HCT116 (cell line): ENCODE measurements around the gene ATRN. TPM values are rescaled to one million over a fixed set of nuclear protein-coding genes. Genes with fewer than 3 reads are reported as not detected.

Experiments used
- ATAC-seq: fragments of 200-7000 bp; cut with Tn5 transposase; 2 replicates; pipeline ENCODE4 v1.9.1; 2020; ENCODE audit warnings: mild to moderate bottlenecking, moderate library complexity
- BruUV-seq: library from RNA; stranded (reverse); fragments of 400-500 nt; replicated peaks from 2 replicates; lab custom pipeline; 2021; lab: Mats Ljungman, UMichigan
- CTCF ChIA-PET: fragments of 300-600 bp; sonication (Branson Sonifier 250); formaldehyde crosslinking; loops from one replicate; lab custom pipeline; 2021; ENCODE audit warnings: antibody characterized with exemption; lab: Charles Lee
- POLR2A ChIA-PET: fragments of 300-600, 350-600 bp; sonication (Branson Sonifier 250); formaldehyde crosslinking; loops from one replicate; lab custom pipeline; 2021; ENCODE audit warnings: antibody characterized with exemption; lab: Charles Lee
- RAD21 ChIA-PET, 2 experiments: fragments of 300-600 bp; sonication (Branson Sonifier 250); formaldehyde crosslinking; loops; one replicate each; lab custom pipeline; 2023; ENCODE audit warnings: low total read pairs in 2 of 2; ENCODE audit not compliant: uncharacterized antibody in 2 of 2, unreplicated experiment in 2 of 2, low non-redundant PET in 1 of 2; lab: Charles Lee
- DNase-seq: peaks from one replicate; pipeline ENCODE4 v3.0.0-alpha.2; 2010; ENCODE audit warnings: low read depth, low spot score
- H2AFZ ChIP-seq: fragments of 200-600 bp; shearing (Covaris generic), sonication (generic); 2 replicates; pipeline ENCODE4 v1.6.1; 2017; ENCODE audit warnings: low read depth, mixed run types, mixed read lengths, antibody characterized with exemption, low read length; ENCODE audit not compliant: poor library complexity, severe bottlenecking
- H3K27ac ChIP-seq: 2 replicates; pipeline ENCODE4 v1.5.1; 2012; ENCODE audit warnings: low read depth, low read length
- H3K27me3 ChIP-seq: fragments of 200-600 bp; sonication (generic); 2 replicates; pipeline ENCODE4 v1.6.1; 2016; ENCODE audit warnings: mixed run types, low read length, mixed read lengths; ENCODE audit not compliant: insufficient read depth
- H3K36me3 ChIP-seq, 2 experiments: fragments of 200-500 bp in 1 of 2; fragments of 200-600 bp in 1 of 2; sonication (Bioruptor generic) in 1 of 2; sonication (generic) in 1 of 2; 2 replicates each; pipeline versions ENCODE4 v1.5.1 to v1.6.1; 2014 to 2016; ENCODE audit warnings: low read length in 2 of 2, inconsistent platforms in 1 of 2, mixed read lengths in 1 of 2, mixed run types in 1 of 2; ENCODE audit not compliant: insufficient read depth in 2 of 2, control insufficient read depth in 1 of 2
- H3K4me1 ChIP-seq, 2 experiments: fragments of 200-600 bp in 1 of 2; sonication (generic) in 1 of 2; 2 replicates each; pipeline versions ENCODE4 v1.5.1 to v1.6.1; 2012 to 2017; ENCODE audit warnings: low read length in 2 of 2, inconsistent platforms in 1 of 2, mild to moderate bottlenecking in 1 of 2, mixed read lengths in 1 of 2, mixed run types in 1 of 2, moderate library complexity in 1 of 2; ENCODE audit not compliant: insufficient read depth in 2 of 2, control insufficient read depth in 1 of 2
- H3K4me2 ChIP-seq: fragments of 200-600 bp; sonication (generic); 2 replicates; pipeline ENCODE4 v1.6.1; 2017; ENCODE audit warnings: mixed run types, low read length, mixed read lengths
- H3K4me3 ChIP-seq, 2 experiments: fragments of 200-600 bp in 1 of 2; sonication (generic) in 1 of 2; replicated peaks in 1 of 2; 2 replicates each; pipeline ENCODE4 v1.5.1; 2011 to 2016; ENCODE audit warnings: low read length in 2 of 2, control low read depth in 1 of 2, low read depth in 1 of 2, mild to moderate bottlenecking in 1 of 2, mixed read lengths in 1 of 2, mixed run types in 1 of 2
- H3K79me2 ChIP-seq: fragments of 200-600 bp; sonication (generic); 2 replicates; pipeline ENCODE4 v1.6.1; 2017; ENCODE audit warnings: mild to moderate bottlenecking, mixed run types, low read length, moderate library complexity, mixed read lengths; ENCODE audit not compliant: insufficient read depth
- H3K9ac ChIP-seq: fragments of 200-600 bp; sonication (generic); 2 replicates; pipeline ENCODE4 v1.6.1; 2016; ENCODE audit warnings: low read length, mixed read lengths
- H3K9me2 ChIP-seq: fragments of 200-600 bp; sonication (generic), shearing (Covaris generic); 2 replicates; pipeline ENCODE4 v1.6.1; 2017; ENCODE audit warnings: mixed run types, mild to moderate bottlenecking, moderate library complexity; ENCODE audit not compliant: insufficient read depth
- H3K9me3 ChIP-seq, 2 experiments: fragments of 200-500 bp in 1 of 2; fragments of 200-600 bp in 1 of 2; sonication (Bioruptor generic) in 1 of 2; sonication (generic) in 1 of 2; 2 replicates each; pipeline ENCODE4 v1.6.1; 2014 to 2017; ENCODE audit warnings: low read length in 2 of 2, mixed read lengths in 2 of 2, inconsistent platforms in 1 of 2, low read depth in 1 of 2, mild to moderate bottlenecking in 1 of 2, mixed run types in 1 of 2, moderate library complexity in 1 of 2; ENCODE audit not compliant: control insufficient read depth in 1 of 2, insufficient read depth in 1 of 2
- H4K20me1 ChIP-seq: fragments of 200-600 bp; sonication (generic), shearing (Covaris generic); 2 replicates; pipeline ENCODE4 v1.6.1; 2017; ENCODE audit warnings: mixed run types, mild to moderate bottlenecking, moderate library complexity; ENCODE audit not compliant: insufficient read depth
- ELF1 ChIP-seq: IDR thresholded peaks from 2 replicates; pipeline ENCODE4 v1.6.1; 2012; ENCODE audit warnings: low read depth, borderline replicate concordance
- POLR2A ChIP-seq: IDR thresholded peaks from 2 replicates; pipeline ENCODE4 v1.7.0; 2011; ENCODE audit warnings: borderline replicate concordance; ENCODE audit not compliant: insufficient read depth, insufficient read length; ENCODE audit errors: extremely low read depth
- RAD21 ChIP-seq: IDR thresholded peaks from 2 replicates; pipeline ENCODE4 v1.6.1; 2012; ENCODE audit warnings: low read depth, mild to moderate bottlenecking
- SIN3A ChIP-seq: IDR thresholded peaks from 2 replicates; pipeline ENCODE4 v1.6.1; 2012; ENCODE audit warnings: low read depth
- SP1 ChIP-seq: IDR thresholded peaks from 2 replicates; pipeline ENCODE4 v1.6.1; 2012; ENCODE audit warnings: low read depth
- TCF7L2 ChIP-seq: IDR thresholded peaks from 2 replicates; pipeline ENCODE4 v1.7.0; 2011; ENCODE audit warnings: borderline replicate concordance, inconsistent platforms; ENCODE audit not compliant: insufficient read depth, insufficient read length; ENCODE audit errors: extremely low read depth
- intact Hi-C: fragments of 100-400 bp; cut with micrococcal nuclease; formaldehyde crosslinking; loops from 2 replicates; pipeline ENCODE4 v1.10.0; 2022
- total RNA-seq: library from RNA; stranded (reverse); gene quantifications from one replicate; pipeline ENCODE4 v1.2.1, GENCODE V29; 2021; ENCODE audit not compliant: unreplicated experiment
- TF ChIP-seq, protein P1 (sequence below): IDR thresholded peaks from 2 replicates; pipeline ENCODE4 v1.6.1; 2012

ATRN gene
- total RNA-seq, 1 experiment from 2014 or later, result 24.4 TPM

DNA sequence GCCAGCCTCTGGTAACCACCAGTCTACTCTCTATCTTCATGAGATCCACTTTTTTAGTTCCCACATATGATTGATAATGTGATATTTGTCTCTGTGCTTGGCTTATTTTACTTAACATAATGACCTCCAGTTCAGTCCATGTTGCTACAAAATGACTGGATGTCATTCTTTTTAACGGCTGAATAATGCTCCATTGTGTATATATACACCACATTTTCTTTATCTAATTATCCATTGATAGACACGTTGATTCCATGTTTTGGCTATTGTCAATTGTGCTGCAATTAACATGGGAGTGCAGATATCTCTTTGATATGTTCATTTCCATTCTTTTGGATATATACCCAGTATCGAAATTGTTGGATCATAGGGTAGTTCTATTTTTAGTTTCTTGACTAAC lies 89.3 kb downstream of the ATRN start:
- no peaks in the 10 kb centered on the region for H3K4me1 ChIP-seq
- H3K9me2 ChIP-seq, result no peaks in the 10 kb centered on the region
- H3K4me2 ChIP-seq, result no peak overlapping the region
- no peak overlapping the region for H3K4me3 ChIP-seq
- RAD21 ChIA-PET, result no interaction called here
- DNase-seq (no peak), ATAC-seq (no peak)
- H4K20me1 ChIP-seq, result no peaks in the 10 kb centered on the region
- BruUV-seq, result no TSS peak
- no peak for TF ChIP-seq POLR2A
- TF ChIP-seq TCF7L2, result no peak
- no peak overlapping the region for H3K9ac ChIP-seq
- H3K27me3 ChIP-seq, result no peaks in the 10 kb centered on the region
- POLR2A ChIA-PET, result interaction anchor here (0.6 kb wide), 1 partner anchor 314 kb away, joined by 3 read pairs; no protein-coding TSS in a partner anchor
- CTCF ChIA-PET, result no interaction called here
- H3K79me2 ChIP-seq, result no peaks in the 10 kb centered on the region
- intact Hi-C loops, result loop anchor here (5.0 kb wide), 1 partner anchor 207 kb away; the partner anchor contains the start of gene ADISSP
- 0 out of 4 replicates have a peak, but pooled peaks cover 0 to 2% of the 10 kb centered on the region in 2 experiments for H3K36me3 ChIP-seq
- H2AFZ ChIP-seq, result no peak overlapping the region
- no peak overlapping the region for H3K27ac ChIP-seq
- H3K9me3 ChIP-seq, result no peaks in the 10 kb centered on the region

DNA sequence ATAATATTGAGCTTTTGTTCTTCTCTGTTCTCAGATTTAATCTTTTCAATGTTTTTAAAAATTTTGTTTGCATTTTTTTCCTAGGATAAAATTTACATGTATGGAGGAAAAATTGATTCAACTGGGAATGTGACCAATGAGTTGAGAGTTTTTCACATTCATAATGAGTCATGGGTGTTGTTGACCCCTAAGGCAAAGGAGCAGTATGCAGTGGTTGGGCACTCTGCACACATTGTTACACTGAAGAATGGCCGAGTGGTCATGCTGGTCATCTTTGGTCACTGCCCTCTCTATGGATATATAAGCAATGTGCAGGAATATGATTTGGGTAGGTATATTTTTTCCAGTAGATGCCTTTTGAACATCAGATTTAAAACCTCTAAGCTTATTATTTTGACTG lies 89.8 kb downstream of the ATRN start:
- ChIA-PET POLR2A (interaction anchor here (0.6 kb wide), 1 partner anchor 315 kb away, joined by 3 read pairs; no protein-coding TSS in a partner anchor), RAD21 (no interaction called here), CTCF (no interaction called here)
- H3K27me3 ChIP-seq, result no peaks in the 10 kb centered on the region
- no peaks in the 10 kb centered on the region for H3K4me1 ChIP-seq
- ATAC-seq (no peak), DNase-seq (no peak)
- H3K4me3 ChIP-seq, result no peak overlapping the region
- intact Hi-C loops, result loop anchor here (5.0 kb wide), 1 partner anchor 207 kb away; the partner anchor contains the start of gene ADISSP
- H2AFZ ChIP-seq, result no peak overlapping the region
- no peak overlapping the region for H3K4me2 ChIP-seq
- no peaks in the 10 kb centered on the region for H3K9me3 ChIP-seq
- H3K9ac ChIP-seq, result no peak overlapping the region
- H3K9me2 ChIP-seq, result no peaks in the 10 kb centered on the region
- H3K36me3 ChIP-seq, result 0 out of 4 replicates have a peak, but pooled peaks cover 0 to 2% of the 10 kb centered on the region in 2 experiments
- TF ChIP-seq RAD21, result no peak
- TF ChIP-seq, protein P1, sequence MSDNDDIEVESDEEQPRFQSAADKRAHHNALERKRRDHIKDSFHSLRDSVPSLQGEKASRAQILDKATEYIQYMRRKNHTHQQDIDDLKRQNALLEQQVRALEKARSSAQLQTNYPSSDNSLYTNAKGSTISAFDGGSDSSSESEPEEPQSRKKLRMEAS, result no peak
- TF ChIP-seq SIN3A, result no peak
- no peak for TF ChIP-seq ELF1
- TF ChIP-seq SP1, result no peak
- H3K27ac ChIP-seq, result no peak overlapping the region
- no peaks in the 10 kb centered on the region for H3K79me2 ChIP-seq
- BruUV-seq, result no TSS peak
- H4K20me1 ChIP-seq, result no peaks in the 10 kb centered on the region
